H9 (cell line): Measurements from ENCODE around the gene CYP4V2. TPM values are rescaled to one million over a fixed set of nuclear protein-coding genes. Genes with fewer than 3 reads are reported as not detected.

Experiments used
- DNase-seq: peaks from one replicate; pipeline ENCODE4 v3.0.0-alpha.2; 2017
- H2AFZ ChIP-seq: one replicate; pipeline ENCODE4 v1.6.1; 2013; ENCODE audit warnings: mild to moderate bottlenecking, low read length, control low read depth, moderate library complexity
- H2AK5ac ChIP-seq: 2 replicates; pipeline ENCODE4 v1.6.1; 2013; ENCODE audit warnings: low read length, control low read depth, mixed read lengths; ENCODE audit not compliant: insufficient read length
- H2BK120ac ChIP-seq: one replicate; pipeline ENCODE4 v1.6.1; 2013; ENCODE audit warnings: low read depth, mild to moderate bottlenecking, low read length, control low read depth, inconsistent platforms; ENCODE audit not compliant: poor library complexity, severe bottlenecking
- H2BK12ac ChIP-seq: 2 replicates; pipeline ENCODE4 v1.6.1; 2013; ENCODE audit warnings: low read length, control low read depth, mixed read lengths, low read depth; ENCODE audit not compliant: insufficient read length
- H2BK15ac ChIP-seq: 2 replicates; pipeline ENCODE4 v1.6.1; 2013; ENCODE audit warnings: low read depth, low read length, control low read depth
- H2BK20ac ChIP-seq: one replicate; pipeline ENCODE4 v1.6.1; 2013; ENCODE audit warnings: low read depth, mild to moderate bottlenecking, low read length, control low read depth, inconsistent platforms; ENCODE audit not compliant: poor library complexity, severe bottlenecking
- H2BK5ac ChIP-seq: 2 replicates; pipeline ENCODE4 v1.6.1; 2013; ENCODE audit warnings: low read length, control low read depth, mixed read lengths; ENCODE audit not compliant: insufficient read length
- H3K14ac ChIP-seq: 2 replicates; pipeline ENCODE4 v1.6.1; 2013; ENCODE audit warnings: low read length, control low read depth; ENCODE audit not compliant: insufficient read depth
- H3K18ac ChIP-seq: 2 replicates; pipeline ENCODE4 v1.6.1; 2013; ENCODE audit warnings: low read depth, mild to moderate bottlenecking, mixed read lengths, low read length, control low read depth; ENCODE audit not compliant: insufficient read length
- H3K23ac ChIP-seq: 2 replicates; pipeline ENCODE4 v1.6.1; 2013; ENCODE audit warnings: low read length, control low read depth, mixed read lengths, low read depth; ENCODE audit not compliant: insufficient read length
- H3K23me2 ChIP-seq: 2 replicates; pipeline ENCODE4 v1.6.1; 2013; ENCODE audit warnings: low read depth, mild to moderate bottlenecking, mixed read lengths, low read length, control low read depth; ENCODE audit not compliant: insufficient read length, poor library complexity, severe bottlenecking
- H3K27ac ChIP-seq: 2 replicates; pipeline ENCODE4 v1.5.1; 2013; ENCODE audit warnings: low read length, control low read depth, mixed read lengths, low read depth; ENCODE audit not compliant: insufficient read length
- H3K27me3 ChIP-seq: 2 replicates; pipeline ENCODE4 v1.6.1; 2013; ENCODE audit warnings: low read length, control low read depth, inconsistent platforms; ENCODE audit not compliant: insufficient read depth
- H3K4ac ChIP-seq: 2 replicates; pipeline ENCODE4 v1.6.1; 2013; ENCODE audit warnings: low read depth, mild to moderate bottlenecking, control low read depth, inconsistent platforms, low read length, moderate library complexity
- H3K4me1 ChIP-seq: 2 replicates; pipeline ENCODE4 v1.6.1; 2013; ENCODE audit warnings: low read length, control low read depth, inconsistent platforms; ENCODE audit not compliant: insufficient read depth
- H3K4me2 ChIP-seq: 2 replicates; pipeline ENCODE4 v1.6.1; 2013; ENCODE audit warnings: low read length, control low read depth, mixed read lengths; ENCODE audit not compliant: insufficient read length, insufficient read depth
- H3K56ac ChIP-seq: 2 replicates; pipeline ENCODE4 v1.6.1; 2013; ENCODE audit warnings: low read depth, mild to moderate bottlenecking, mixed read lengths, low read length, control low read depth; ENCODE audit not compliant: insufficient read length
- H3K79me1 ChIP-seq: 2 replicates; pipeline ENCODE4 v1.6.1; 2013; ENCODE audit warnings: low read depth, mild to moderate bottlenecking, moderate library complexity, low read length, control low read depth, inconsistent platforms; ENCODE audit not compliant: insufficient read depth, poor library complexity, severe bottlenecking
- H3K79me2 ChIP-seq: 2 replicates; pipeline ENCODE4 v1.6.1; 2013; ENCODE audit warnings: low read length, control low read depth, inconsistent platforms; ENCODE audit not compliant: insufficient read depth
- H3K9ac ChIP-seq: 2 replicates; pipeline ENCODE4 v1.6.1; 2013; ENCODE audit warnings: low read length, control low read depth, mixed read lengths; ENCODE audit not compliant: insufficient read length; ENCODE audit errors: extremely low read depth
- H3K9me3 ChIP-seq: one replicate; pipeline ENCODE4 v1.6.1; 2013; ENCODE audit warnings: low read depth, low read length, inconsistent platforms; ENCODE audit not compliant: control insufficient read depth
- H3T11ph ChIP-seq: one replicate; pipeline ENCODE4 v1.6.1; 2013; ENCODE audit warnings: mild to moderate bottlenecking, low read length, control low read depth, inconsistent platforms
- H4K20me1 ChIP-seq: one replicate; pipeline ENCODE4 v1.6.1; 2013; ENCODE audit not compliant: control insufficient read depth, insufficient read length, insufficient read depth
- H4K5ac ChIP-seq: 2 replicates; pipeline ENCODE4 v1.6.1; 2013; ENCODE audit warnings: low read depth, mild to moderate bottlenecking, mixed read lengths, low read length, control low read depth; ENCODE audit not compliant: insufficient read length
- H4K8ac ChIP-seq: replicated peaks from 2 replicates; pipeline ENCODE4 v1.6.1; 2013; ENCODE audit warnings: low read length, control low read depth, mixed read lengths, low read depth; ENCODE audit not compliant: insufficient read length
- H4K91ac ChIP-seq: 2 replicates; pipeline ENCODE4 v1.6.1; 2013; ENCODE audit warnings: low read depth, mild to moderate bottlenecking, moderate library complexity, mixed read lengths, low read length, control low read depth; ENCODE audit not compliant: insufficient read length
- H3K27ac Mint-ChIP-seq, 3 experiments: 2 replicates in 2 of 3; 3 replicates in 1 of 3; pipeline ENCODE4 v1.8.0; 2020 to 2021; ENCODE audit warnings: mixed read lengths in 3 of 3, mild to moderate bottlenecking in 1 of 3, moderate library complexity in 1 of 3
- H3K27me3 Mint-ChIP-seq: 2 replicates; pipeline ENCODE4 v1.8.0; 2021; ENCODE audit warnings: low read depth, mild to moderate bottlenecking, moderate library complexity, mixed read lengths
- H3K36me3 Mint-ChIP-seq, 3 experiments: 2 replicates in 2 of 3; 3 replicates in 1 of 3; pipeline ENCODE4 v1.8.0; 2020 to 2021; ENCODE audit warnings: low read depth in 3 of 3, mixed read lengths in 3 of 3; ENCODE audit not compliant: insufficient read depth in 1 of 3
- H3K4me1 Mint-ChIP-seq, 2 experiments: 2 replicates each; pipeline ENCODE4 v1.8.0; 2020; ENCODE audit warnings: mixed read lengths in 2 of 2
- H3K4me3 Mint-ChIP-seq, 2 experiments: 2 replicates in 1 of 2; 3 replicates in 1 of 2; pipeline ENCODE4 v1.8.0; 2020 to 2021; ENCODE audit warnings: mild to moderate bottlenecking in 2 of 2, mixed read lengths in 2 of 2, moderate library complexity in 1 of 2
- H3K9me3 Mint-ChIP-seq, 2 experiments: 2 replicates in 1 of 2; 3 replicates in 1 of 2; pipeline ENCODE4 v1.8.0; 2020; ENCODE audit warnings: mild to moderate bottlenecking in 2 of 2, mixed read lengths in 2 of 2, moderate library complexity in 1 of 2
- WGBS: extraction: QIAGEN DNeasy Blood & Tissue Kit; methylation state at CpG from one replicate; pipeline ENCODE4 v1.1.7; 2013; ENCODE audit warnings: missing lambda C conversion rate, low lambda C conversion rate, mixed read lengths; ENCODE audit not compliant: insufficient read length; ENCODE audit errors: extremely low coverage; 5-methylcytosine and 5-hydroxymethylcytosine counted together
- total RNA-seq: library from RNA; stranded (reverse); gene quantifications from 2 replicates; pipeline ENCODE4 v1.2.1, GENCODE V29; 2021
- TF ChIP-seq, protein P1 (sequence below): fragments of 200-600 bp; sonication (generic); conservative IDR thresholded peaks from 3 replicates; pipeline ENCODE4 v1.8.0; 2021; ENCODE audit warnings: antibody characterized with exemption, mild to moderate bottlenecking

CYP4V2 gene
- total RNA-seq, 1 experiment from 2014 or later: 1.0 TPM

DNA sequence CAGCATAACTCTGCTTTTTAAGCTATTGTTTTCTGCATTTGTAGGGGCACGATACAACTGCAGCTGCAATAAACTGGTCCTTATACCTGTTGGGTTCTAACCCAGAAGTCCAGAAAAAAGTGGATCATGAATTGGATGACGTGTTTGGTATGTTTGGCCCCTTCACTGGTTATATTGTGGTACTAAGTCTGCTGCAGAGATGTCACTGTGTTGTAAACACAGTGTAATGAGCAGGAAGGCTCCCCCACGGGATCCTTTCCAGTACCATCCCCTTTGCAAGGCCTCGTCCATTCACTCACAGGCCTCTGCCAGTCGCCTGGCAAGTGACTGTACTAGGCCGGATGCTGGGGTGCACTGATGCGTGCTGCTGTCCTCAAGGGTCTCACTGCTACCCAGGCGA, 13.8 kb downstream of the CYP4V2 start:
- Histone ChIP-seq H3K9ac (no peak overlapping the region), H2BK12ac (no peak overlapping the region), H3K79me2 (no peaks in the 10 kb centered on the region), H3K23me2 (no peaks in the 10 kb centered on the region), H3K18ac (no peak overlapping the region), H3K23ac (no peak overlapping the region), H3K79me1 (no peaks in the 10 kb centered on the region), H2BK20ac (no peak overlapping the region), H3K9me3 (no peaks in the 10 kb centered on the region), H3K14ac (no peak overlapping the region), H2AFZ (no peak overlapping the region), H4K5ac (no peak overlapping the region), H3K27ac (no peak overlapping the region), H3K4me2 (no peak overlapping the region), H3K27me3 (no peaks in the 10 kb centered on the region), H4K91ac (no peak overlapping the region), H2BK120ac (no peak overlapping the region), H2BK5ac (no peak overlapping the region), H4K20me1 (no peaks in the 10 kb centered on the region), H3K4me1 (no peaks in the 10 kb centered on the region), H3T11ph (no peak overlapping the region), H2AK5ac (no peak overlapping the region), H3K56ac (no peak overlapping the region), H2BK15ac (no peak overlapping the region), H3K4ac (no peak overlapping the region), H4K8ac (no peak overlapping the region)
- H3K9me3 Mint-ChIP-seq: peaks cover 11 to 21% of the 10 kb centered on the region in 2 experiments
- H3K36me3 Mint-ChIP-seq: peaks cover 4 to 19% (median 11%) of the 10 kb centered on the region in 3 experiments; a peak in 6 of 7 replicates
- H3K4me3 Mint-ChIP-seq: no peak overlapping the region
- TF ChIP-seq, protein P1, sequence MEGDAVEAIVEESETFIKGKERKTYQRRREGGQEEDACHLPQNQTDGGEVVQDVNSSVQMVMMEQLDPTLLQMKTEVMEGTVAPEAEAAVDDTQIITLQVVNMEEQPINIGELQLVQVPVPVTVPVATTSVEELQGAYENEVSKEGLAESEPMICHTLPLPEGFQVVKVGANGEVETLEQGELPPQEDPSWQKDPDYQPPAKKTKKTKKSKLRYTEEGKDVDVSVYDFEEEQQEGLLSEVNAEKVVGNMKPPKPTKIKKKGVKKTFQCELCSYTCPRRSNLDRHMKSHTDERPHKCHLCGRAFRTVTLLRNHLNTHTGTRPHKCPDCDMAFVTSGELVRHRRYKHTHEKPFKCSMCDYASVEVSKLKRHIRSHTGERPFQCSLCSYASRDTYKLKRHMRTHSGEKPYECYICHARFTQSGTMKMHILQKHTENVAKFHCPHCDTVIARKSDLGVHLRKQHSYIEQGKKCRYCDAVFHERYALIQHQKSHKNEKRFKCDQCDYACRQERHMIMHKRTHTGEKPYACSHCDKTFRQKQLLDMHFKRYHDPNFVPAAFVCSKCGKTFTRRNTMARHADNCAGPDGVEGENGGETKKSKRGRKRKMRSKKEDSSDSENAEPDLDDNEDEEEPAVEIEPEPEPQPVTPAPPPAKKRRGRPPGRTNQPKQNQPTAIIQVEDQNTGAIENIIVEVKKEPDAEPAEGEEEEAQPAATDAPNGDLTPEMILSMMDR: no peak
- no peak for DNase-seq
- peaks cover 18 to 19% of the 10 kb centered on the region in 2 experiments for H3K4me1 Mint-ChIP-seq
- H3K27ac Mint-ChIP-seq: no peak overlapping the region
- no peaks in the 10 kb centered on the region for H3K27me3 Mint-ChIP-seq
- WGBS: no CpG with 5 or more reads among the region's 8 CpGs
